SIG-M5 treated with dmso at 0.1 percent for 504 hours (cell line): ENCODE results near the gene CRBN.

Source experiments
- DNase-seq: peaks from one replicate; lab custom pipeline; 2025; ENCODE audit not compliant: unreplicated experiment; lab: John Stamatoyannopoulos, UW

Gene CRBN

GRCh38 chr3:3113042-3113709 lies 66.3 kb downstream of the CRBN start:
- DNase-seq: no peak

- no peak for DNase-seq
Observed at GRCh38 chr3:3110749-3111361, 68.6 kb downstream of the CRBN start.

- DNase-seq: no peak
Observed at GRCh38 chr3:3110299-3110630, 69.2 kb downstream of the CRBN start, which contains the start of gene IL5RA. Gene IL5RA (minus strand): TSS chr3:3110374. CDS start chr3:3104984, 5,390 bp downstream.

GRCh38 chr3:3109407-3110298 lies 69.8 kb downstream of the CRBN start:
- no peak for DNase-seq

GRCh38 chr3:3107858-3108257 lies 71.6 kb downstream of the CRBN start:
- no peak for DNase-seq

- no peak for DNase-seq
Observed at GRCh38 chr3:3107181-3107580, 72.3 kb downstream of the CRBN start.

- DNase-seq: no peak
Observed at GRCh38 chr3:3105815-3106214, 73.7 kb downstream of the CRBN start.

GRCh38 chr3:3105246-3105645 lies 74.2 kb downstream of the CRBN start:
- DNase-seq: no peak

GRCh38 chr3:3102751-3103150 lies 76.7 kb downstream of the CRBN start:
- no peak for DNase-seq

GRCh38 chr3:3101660-3102458 lies 77.6 kb downstream of the CRBN start:
- no peak for DNase-seq
